ENCODE data around the gene TTN.
"Not testable (repeated sequence)": the region's sequence is repeated elsewhere in the genome, so short reads cannot be mapped to it uniquely, and the experiment has no call there.

TTN gene

GRCh38 chr2:178526256-178526655 lies 281.0 kb downstream of the TTN start:
- no peak for DNase-seq

- DNase-seq, result not testable (repeated sequence)
Measured at GRCh38 chr2:178525460-178525859, 281.8 kb downstream of the TTN start.

GRCh38 chr2:178525010-178525409 lies 282.2 kb downstream of the TTN start:
- DNase-seq, result not testable (repeated sequence)

- DNase-seq, result no peak
Measured at GRCh38 chr2:178523596-178524134, 283.6 kb downstream of the TTN start.

GRCh38 chr2:178522950-178523595 lies 284.1 kb downstream of the TTN start:
- DNase-seq, result peak; percentile 20

- DNase-seq, result no peak
Measured at GRCh38 chr2:178521304-178522150, 285.7 kb downstream of the TTN start.

DNA sequence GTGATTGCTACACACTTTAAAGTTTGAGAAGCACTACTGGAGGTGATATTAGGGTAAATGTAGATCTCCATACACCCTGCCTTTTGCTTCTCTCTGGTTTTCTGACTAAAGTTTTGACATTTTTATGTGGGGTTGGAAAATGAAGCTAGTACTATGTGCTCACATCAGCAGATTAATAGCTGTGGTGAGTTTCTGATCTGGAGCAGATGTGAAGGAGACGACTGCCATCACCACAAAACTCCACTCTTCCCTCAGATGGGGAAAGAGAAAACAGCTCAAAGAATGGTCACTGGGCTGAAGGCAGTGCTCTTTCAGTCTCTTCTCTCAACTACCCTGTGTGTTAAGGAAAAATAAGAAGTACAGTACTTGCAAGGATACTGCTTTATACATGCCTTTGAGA lies 289.7 kb downstream of the TTN start:
- DNase-seq, result no peak

DNA sequence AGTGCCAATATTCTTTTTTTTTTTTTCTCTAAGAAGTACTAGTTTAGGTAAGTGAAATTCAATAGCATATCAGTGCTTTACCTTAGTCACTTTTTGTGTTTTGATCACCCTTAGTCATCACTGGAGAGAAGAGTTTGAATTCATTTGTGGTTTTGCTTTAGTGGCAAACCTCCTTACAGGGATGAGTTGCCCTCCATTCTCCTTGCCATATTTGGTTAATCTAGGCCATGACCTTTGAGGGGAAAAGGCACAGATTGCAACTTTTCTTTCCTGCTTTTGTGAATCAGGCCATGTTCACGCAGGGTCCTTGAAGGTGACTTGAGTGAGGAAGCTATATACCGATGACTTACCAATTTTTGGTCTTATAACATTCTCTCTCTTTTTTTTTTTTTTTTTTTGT lies 292.6 kb downstream of the TTN start:
- DNase-seq, result no peak

DNA sequence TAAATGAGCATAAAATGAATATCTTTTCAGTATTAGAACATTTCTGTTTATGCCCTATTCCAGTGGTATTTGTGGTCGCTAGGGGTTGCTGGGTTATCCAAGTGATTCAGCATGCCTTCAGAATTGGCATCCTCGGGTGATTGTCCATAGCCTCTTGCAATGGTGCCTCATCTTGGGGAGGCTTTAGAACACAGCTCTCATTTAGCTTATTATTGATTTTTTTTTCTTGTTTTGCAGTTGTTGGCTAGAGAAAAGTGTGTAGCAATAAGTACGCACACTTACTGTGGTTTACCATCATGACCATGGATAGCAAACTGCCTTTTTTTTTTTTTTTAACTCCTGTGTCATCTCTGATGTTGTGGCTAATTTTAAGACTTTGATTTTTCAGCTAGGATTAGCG lies 293.3 kb downstream of the TTN start:
- DNase-seq, result no peak

DNA sequence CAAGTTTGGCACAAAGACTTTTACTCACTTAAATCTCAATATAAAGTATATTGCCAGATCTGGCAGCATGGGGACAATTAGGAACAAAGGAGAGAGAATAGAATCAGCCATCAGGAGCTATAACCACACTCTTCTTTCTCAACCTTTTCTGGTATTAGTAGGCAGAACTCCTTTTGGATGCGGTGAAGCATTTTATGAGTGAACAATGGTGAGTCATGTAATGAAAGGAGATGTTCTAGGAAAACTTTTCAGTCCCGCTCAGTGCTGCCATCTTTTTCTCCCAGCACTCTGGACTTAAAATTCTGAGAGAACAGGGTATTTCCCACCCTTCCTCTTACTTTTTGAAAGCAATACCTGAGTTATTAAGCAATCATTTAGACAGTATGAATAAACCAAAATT lies 294.7 kb downstream of the TTN start:
- DNase-seq, result no peak

- no peak for DNase-seq
Measured at GRCh38 chr2:178510384-178510783, 296.8 kb downstream of the TTN start.

- DNase-seq, result no peak
Measured at GRCh38 chr2:178508646-178509045, 298.6 kb downstream of the TTN start.

DNA sequence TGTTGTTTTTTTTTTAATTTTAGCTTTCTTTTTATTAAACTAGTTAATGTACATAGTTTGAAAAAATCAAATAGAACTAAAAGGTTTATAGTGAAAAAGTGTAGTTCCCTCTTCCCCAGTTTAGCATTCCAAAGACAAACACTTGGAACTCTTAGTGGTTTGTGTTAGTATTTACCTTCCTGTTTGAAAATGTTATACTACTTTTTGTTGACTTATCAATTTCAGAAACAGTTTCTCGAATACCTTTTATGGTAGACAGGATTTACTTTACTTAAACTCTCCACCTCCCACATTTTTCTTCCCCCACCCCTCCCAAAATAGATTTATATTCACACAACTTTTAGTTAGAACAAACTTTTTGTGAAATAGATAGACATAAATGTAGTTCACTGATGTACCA lies 300.3 kb downstream of the TTN start:
- no peak for DNase-seq

- DNase-seq, result no peak
Measured at GRCh38 chr2:178506524-178506923, 300.7 kb downstream of the TTN start.

GRCh38 chr2:178506101-178506500 lies 301.1 kb downstream of the TTN start:
- no peak for DNase-seq

DNA sequence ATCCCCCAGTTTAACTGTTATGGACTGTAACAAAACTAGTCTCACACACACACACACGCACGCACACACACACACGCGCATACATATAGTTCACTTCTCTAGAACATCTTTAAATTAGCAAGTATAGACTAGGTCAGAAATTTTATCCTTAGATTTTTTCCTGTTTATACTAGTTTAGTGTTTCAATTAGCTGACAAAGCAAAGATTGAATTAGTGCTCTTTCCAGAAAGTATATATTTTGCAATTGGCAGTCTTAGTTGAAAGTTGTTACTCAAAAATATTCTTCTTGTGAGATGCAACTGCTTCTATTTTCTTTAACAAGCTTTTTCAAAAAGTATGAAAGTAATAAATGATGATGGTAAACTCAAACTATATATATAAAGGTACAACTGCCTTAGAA lies 304.5 kb downstream of the TTN start:
- DNase-seq, result no peak

DNA sequence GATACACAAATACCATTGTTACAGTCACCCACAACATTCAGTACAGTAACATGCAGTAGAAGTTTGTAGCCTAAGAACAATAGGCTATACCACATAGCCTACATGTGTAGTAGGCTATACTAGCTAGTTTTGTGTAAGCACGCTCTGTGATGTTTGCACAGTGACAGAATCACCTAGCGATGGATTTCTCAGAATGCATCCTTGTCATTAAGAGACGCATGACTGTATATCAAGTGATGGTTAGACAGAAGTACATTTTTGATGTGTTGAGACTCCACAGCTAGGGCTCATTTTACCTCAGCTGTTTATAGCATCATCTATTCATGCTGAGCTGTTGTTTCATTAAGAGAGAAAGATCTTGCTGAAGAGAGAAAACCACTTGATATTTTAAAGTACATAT lies 307.6 kb downstream of the TTN start:
- DNase-seq, result no peak

DNA sequence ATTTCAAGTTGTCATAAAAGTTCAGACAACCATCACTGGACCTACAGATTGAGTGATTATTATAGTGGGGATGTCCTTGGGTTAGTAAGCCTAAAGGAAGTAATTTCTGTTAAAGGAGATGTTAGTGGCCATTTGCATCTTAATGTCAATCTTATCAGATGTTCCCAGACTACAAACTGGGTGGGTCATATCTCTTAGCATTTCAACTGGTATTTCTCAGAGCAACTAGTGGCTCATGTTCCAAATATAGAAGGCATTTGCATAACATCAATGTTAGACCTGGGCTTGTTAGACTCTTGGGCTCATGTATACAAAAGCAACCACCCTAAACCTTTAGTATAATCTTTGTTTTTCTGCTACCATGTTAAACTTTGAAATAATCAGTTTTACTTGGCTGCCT lies 309.1 kb downstream of the TTN start:
- DNase-seq, result no peak

- no peak for DNase-seq
Measured at GRCh38 chr2:178496049-178496448, 311.2 kb downstream of the TTN start.

- no peak for DNase-seq
Measured at GRCh38 chr2:178491612-178492011, 315.6 kb downstream of the TTN start.

GRCh38 chr2:178485356-178485755 lies 321.9 kb downstream of the TTN start:
- no peak for DNase-seq

DNA sequence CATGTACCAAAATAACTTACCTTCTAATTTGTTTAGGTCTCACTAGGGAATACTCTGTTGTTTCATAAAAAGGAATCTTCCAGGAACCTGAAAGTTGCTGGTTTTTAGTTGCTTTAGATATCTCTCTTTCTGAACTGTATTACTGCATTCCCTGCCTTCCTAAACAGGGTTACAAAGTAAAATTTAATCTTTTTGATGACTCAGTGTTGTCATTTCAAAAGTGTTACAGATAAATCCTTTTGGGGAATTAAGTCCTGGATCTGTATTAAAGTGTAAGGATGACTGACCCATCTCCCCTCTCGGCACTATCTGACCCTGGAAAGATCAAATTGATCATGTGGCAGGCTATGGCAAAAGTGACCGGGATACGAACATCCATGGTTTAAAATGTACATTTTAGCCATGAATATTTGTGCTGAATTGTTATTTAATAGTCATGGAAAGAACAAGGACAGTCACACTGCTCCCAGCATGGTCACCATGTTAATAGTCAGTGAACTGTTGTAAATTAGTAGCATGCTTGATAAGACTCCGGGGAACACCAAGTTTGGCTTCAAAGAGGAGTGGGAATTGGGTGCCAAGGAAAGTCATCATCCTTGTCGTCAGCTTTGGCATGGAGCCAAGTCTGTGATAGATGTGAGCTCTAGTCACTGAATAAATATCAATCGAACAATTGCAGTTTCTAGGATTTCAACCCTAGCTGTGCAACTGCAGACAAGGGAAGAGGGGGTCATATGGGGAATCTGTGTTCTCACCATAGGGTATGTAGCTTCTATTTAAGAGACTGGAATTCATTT lies 322.8 kb downstream of the TTN start:
- DNase-seq, result no peak

- no peak for DNase-seq
Measured at GRCh38 chr2:178482437-178482836, 324.8 kb downstream of the TTN start.

Data from GOT3 (cell line).